Thoracic aorta (tissue), 2 donors: ENCODE data around the gene TSEN34. TPM values are rescaled to one million over a fixed set of nuclear protein-coding genes. Genes with fewer than 3 reads are reported as not detected.
"Not testable (repeated sequence)": the region's sequence is repeated elsewhere in the genome, so short reads cannot be mapped to it uniquely, and the experiment has no call there.

Source experiments
- ATAC-seq: fragments of 150-250 bp; one replicate; pipeline ENCODE4 v1.8.0; 2017; ENCODE audit warnings: low read depth; ENCODE audit not compliant: insufficient number of reproducible peaks, low FRiP score
- DNase-seq: peaks from one replicate; pipeline ENCODE4 v3.0.0-alpha.2; 2020; ENCODE audit warnings: low spot score
- H3K27ac ChIP-seq, 2 donors: fragments of 200-600 bp; sonication (generic); 1 replicate in 1 of 2; 2 replicates in 1 of 2; pipeline ENCODE4 v1.5.1; 2016; ENCODE audit warnings: mild to moderate bottlenecking in 2 of 2, moderate library complexity in 2 of 2
- H3K27me3 ChIP-seq: fragments of 200-600 bp; sonication (generic); replicated peaks from 2 replicates; pipeline ENCODE4 v1.6.0; 2016; ENCODE audit warnings: mild to moderate bottlenecking; ENCODE audit not compliant: insufficient read depth
- H3K36me3 ChIP-seq: fragments of 200-600 bp; sonication (generic); one replicate; pipeline ENCODE4 v1.5.1; 2016
- H3K4me1 ChIP-seq, 2 donors: fragments of 200-600 bp; sonication (generic); 1 replicate in 1 of 2; 2 replicates in 1 of 2; pipeline versions ENCODE4 v1.5.1 to v1.6.0; 2016; ENCODE audit warnings: low read depth in 2 of 2, mild to moderate bottlenecking in 1 of 2; ENCODE audit not compliant: control insufficient read depth in 1 of 2
- H3K4me3 ChIP-seq: fragments of 200-600 bp; sonication (generic); 2 replicates; pipeline ENCODE4 v1.5.1; 2016; ENCODE audit warnings: mild to moderate bottlenecking
- H3K9me3 ChIP-seq: fragments of 200-600 bp; sonication (generic); 2 replicates; pipeline ENCODE4 v1.5.1; 2016
- total RNA-seq, 2 donors: library from RNA; depleted of rRNA; stranded (reverse); fragments of >200 nt; gene quantifications; one replicate each; pipeline versions ENCODE4 v1.1.0 to v1.2.3, GENCODE V29; 2016
- TF ChIP-seq, protein P1 (sequence below): fragments of 200-600 bp; sonication (generic); IDR thresholded peaks from one replicate; pipeline ENCODE4 v1.5.1; 2019; ENCODE audit warnings: antibody characterized with exemption

The TSEN34 gene
- total RNA-seq, 2 donors from 2014 or later, result 38.5 to 60.7 TPM

DNA sequence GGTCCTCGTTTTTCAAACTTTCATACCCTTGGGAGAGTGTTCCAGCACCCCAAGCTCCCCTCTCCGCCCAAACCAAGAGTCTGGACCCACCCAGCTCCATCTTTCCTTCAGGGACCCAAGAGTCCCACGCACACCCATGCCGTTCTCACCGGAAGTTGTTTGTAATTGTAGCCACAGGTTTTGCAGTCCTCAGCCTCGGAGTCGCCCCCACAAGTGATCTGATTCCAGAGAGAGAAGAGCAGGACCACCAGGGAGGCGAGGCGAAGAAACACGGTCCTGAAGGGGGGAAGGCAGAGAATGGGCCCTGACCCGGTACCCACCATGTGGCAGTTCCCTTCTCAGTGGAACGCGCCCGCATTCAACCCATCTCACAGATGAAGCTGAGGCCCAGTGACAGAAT, 28.2 kb upstream of the TSEN34 start:
- DNase-seq, result no peak
- peaks cover 16 to 29% of the 10 kb centered on the region in 2 donors for H3K4me1 ChIP-seq
- peak overlapping the region; percentile 57 for H3K4me3 ChIP-seq
- TF ChIP-seq, protein P1, sequence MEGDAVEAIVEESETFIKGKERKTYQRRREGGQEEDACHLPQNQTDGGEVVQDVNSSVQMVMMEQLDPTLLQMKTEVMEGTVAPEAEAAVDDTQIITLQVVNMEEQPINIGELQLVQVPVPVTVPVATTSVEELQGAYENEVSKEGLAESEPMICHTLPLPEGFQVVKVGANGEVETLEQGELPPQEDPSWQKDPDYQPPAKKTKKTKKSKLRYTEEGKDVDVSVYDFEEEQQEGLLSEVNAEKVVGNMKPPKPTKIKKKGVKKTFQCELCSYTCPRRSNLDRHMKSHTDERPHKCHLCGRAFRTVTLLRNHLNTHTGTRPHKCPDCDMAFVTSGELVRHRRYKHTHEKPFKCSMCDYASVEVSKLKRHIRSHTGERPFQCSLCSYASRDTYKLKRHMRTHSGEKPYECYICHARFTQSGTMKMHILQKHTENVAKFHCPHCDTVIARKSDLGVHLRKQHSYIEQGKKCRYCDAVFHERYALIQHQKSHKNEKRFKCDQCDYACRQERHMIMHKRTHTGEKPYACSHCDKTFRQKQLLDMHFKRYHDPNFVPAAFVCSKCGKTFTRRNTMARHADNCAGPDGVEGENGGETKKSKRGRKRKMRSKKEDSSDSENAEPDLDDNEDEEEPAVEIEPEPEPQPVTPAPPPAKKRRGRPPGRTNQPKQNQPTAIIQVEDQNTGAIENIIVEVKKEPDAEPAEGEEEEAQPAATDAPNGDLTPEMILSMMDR, result no peak
- no peaks in the 10 kb centered on the region for H3K9me3 ChIP-seq
- no peak for ATAC-seq
- H3K27ac ChIP-seq, result no peak overlapping the region
- no peaks in the 10 kb centered on the region for H3K36me3 ChIP-seq
- peaks cover 4% of the 10 kb centered on the region for H3K27me3 ChIP-seq

DNA sequence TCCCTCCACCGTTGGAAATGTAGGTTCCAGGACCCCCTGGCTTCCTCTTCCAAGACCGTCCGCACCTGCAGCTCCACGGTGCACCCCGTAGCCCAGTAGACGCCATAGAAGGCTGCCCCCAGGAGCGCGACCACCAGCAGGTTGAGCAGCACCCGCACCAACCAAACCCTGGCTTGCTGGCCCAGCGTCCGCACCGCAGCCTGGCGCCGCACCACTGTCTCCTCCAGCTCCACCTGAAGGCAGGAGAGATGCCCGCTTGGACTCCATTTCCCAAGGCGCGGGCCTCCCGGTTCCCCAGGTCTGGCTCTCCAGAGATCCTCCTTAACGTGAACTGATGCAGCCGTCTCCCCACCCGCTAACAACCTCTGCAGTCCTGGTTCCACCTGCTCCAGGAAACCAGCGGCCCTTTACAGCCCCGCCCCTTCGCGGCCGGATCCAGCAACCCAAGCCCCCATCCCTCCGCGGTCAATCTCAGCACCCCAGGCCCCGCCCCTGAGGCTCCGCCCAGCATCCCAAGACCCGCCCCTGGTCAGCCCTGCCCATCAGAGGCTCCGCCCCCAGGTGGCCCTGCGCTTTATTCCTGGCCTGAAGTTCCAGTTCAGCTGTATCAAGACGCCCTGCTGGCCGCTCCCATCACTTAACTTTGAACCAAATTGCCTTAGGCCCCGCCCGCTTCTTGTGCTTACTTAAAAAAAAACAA, 26.6 kb upstream of the TSEN34 start:
- H3K4me1 ChIP-seq, result peaks cover 9 to 18% of the 10 kb centered on the region in 2 donors
- H3K9me3 ChIP-seq, result no peaks in the 10 kb centered on the region
- no peak for DNase-seq
- H3K27me3 ChIP-seq, result peaks cover 4% of the 10 kb centered on the region
- no peak for ATAC-seq
- no peak overlapping the region for H3K27ac ChIP-seq
- H3K36me3 ChIP-seq, result no peaks in the 10 kb centered on the region
- H3K4me3 ChIP-seq, result no peak overlapping the region
- TF ChIP-seq, protein P1, result no peak

DNA sequence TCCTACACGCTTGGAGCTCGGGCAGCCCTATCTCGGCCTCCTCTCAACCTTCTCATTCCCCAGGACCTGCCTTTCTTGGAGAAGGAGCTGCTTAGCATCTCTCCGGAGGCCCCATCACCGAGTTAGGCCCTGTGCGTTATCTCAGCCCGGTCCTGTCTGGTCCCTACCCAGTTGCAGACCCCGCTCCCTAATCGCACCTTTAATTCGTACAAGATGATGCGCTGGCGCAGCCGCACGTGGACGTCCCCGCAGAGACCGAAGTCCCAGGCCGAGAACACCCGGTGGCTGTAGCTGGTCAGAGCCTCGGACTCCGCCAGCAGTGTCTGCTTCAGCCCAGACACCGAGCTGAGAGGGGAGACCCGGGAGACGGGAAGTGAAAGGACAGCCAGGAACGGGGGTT, 25.9 kb upstream of the TSEN34 start:
- H3K4me1 ChIP-seq, result peaks cover 8 to 17% of the 10 kb centered on the region in 2 donors
- TF ChIP-seq, protein P1, result no peak
- H3K9me3 ChIP-seq, result no peaks in the 10 kb centered on the region
- DNase-seq, result no peak
- H3K27me3 ChIP-seq, result peaks cover 4% of the 10 kb centered on the region
- ATAC-seq, result no peak
- no peak overlapping the region for H3K27ac ChIP-seq
- no peak overlapping the region for H3K4me3 ChIP-seq
- no peaks in the 10 kb centered on the region for H3K36me3 ChIP-seq

DNA sequence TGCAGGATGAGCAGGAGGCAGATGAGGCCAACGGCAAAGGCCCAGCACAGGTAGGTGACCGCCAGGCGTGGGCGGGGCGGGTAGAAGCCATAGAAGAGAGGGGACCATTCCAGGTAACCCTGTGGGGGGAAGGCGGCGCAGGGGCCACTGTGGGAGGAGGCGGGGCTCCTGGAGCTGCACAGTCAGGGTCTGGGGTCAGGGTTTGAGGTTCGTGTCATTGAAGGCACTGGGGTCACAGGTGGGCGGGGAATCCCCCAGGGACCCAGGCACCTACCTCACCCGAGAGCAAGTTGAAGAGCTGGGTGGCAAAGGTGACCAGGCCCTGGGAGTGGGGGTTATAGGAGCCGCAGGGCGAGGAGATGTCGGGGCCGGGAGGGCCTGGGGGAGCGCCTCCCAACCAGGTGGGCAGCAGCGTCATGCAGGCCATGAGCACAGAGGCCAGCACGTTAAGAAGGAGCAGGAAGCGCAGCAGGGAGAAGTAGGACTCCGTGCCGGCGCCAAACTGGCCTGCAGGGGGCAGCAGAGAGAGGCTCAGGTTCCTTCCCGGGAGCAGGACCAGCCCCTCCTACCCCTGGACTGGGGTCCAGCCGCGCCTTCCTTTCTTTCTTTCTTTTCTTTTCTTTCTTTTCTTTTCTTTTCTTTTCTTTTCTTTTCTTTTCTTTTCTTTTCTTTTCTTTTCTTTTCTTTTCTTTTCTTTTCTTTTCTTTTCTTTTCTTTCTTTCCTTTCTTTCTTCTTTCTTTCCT, 22.8 kb upstream of the TSEN34 start:
- no peak overlapping the region for H3K27ac ChIP-seq
- H3K4me3 ChIP-seq, result peak overlapping the region; percentile 11
- ATAC-seq, result peak; percentile 83
- TF ChIP-seq, protein P1, result peak; percentile 88
- peak; percentile 62 for DNase-seq
- H3K9me3 ChIP-seq, result no peaks in the 10 kb centered on the region
- H3K27me3 ChIP-seq, result peaks cover 4% of the 10 kb centered on the region
- no peaks in the 10 kb centered on the region for H3K4me1 ChIP-seq
- no peaks in the 10 kb centered on the region for H3K36me3 ChIP-seq

DNA sequence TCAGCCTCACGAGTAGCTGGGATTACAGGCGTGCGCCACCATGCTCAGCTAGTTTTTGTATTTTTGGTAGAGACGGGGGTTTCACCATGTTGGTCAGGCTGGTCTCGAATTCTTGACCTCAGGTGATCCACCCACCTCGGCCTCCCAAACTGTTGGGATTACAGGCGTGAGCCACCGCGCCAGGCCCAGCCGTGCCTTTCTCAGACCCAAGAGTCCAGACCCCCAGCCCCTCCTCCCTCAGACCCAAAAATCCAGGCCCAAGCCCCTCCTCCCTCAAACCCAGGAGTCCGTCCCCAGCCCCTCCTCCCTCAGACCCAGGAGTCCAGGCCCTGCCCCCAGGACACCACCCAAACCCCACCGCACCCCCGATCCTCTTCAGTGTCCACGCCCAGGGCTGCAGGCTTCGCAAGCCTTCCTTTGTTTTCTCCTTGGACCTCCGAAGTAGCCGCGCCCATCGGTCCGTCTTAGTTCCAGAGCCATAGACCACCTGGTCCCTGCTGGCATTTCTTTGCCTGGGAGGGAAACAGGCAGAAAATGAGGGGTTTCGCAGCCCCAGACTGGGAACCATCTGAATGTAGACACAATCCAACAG, 21.9 kb upstream of the TSEN34 start:
- Histone ChIP-seq H3K27ac (no peak overlapping the region), H3K27me3 (peaks cover 4% of the 10 kb centered on the region), H3K4me3 (no peak overlapping the region), H3K9me3 (no peaks in the 10 kb centered on the region), H3K36me3 (no peaks in the 10 kb centered on the region), H3K4me1 (no peaks in the 10 kb centered on the region)
- no peak for ATAC-seq
- no peak for DNase-seq
- TF ChIP-seq, protein P1, result no peak

DNA sequence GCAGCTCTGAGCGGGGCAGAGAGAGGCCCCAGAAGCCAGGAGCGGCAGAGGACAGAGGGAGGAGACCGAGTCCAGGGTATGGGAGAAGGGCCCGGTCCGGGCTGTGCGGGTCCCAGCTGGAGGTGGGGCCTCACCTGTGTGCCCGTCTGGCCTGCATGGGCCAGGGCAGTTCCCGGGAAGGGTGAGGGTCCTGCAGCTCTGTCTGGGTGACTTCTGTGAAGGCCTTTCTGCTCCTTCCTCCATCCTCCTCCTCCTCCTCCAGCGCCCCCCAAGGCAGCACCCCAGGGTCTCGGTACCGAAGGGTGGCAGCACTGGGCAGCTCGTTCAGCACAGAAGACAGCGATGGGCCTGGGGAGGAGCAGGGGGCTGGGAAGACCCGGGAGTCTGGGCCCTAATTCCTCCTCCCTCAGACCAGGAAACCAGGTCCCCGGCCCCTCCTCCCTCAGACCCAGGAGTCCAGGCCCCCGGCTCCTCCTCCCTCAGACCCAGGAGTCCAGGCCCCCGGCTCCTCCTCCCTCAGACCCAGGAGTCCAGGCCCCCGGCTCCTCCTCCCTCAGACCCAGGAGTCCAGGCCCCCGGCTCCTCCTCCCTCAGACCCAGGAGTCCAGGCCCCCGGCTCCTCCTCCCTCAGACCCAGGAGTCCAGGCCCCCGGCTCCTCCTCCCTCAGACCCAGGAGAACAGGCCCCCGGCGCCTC, 19.2 kb upstream of the TSEN34 start:
- H3K27ac ChIP-seq, H3K27me3 ChIP-seq, H3K9me3 ChIP-seq, ATAC-seq, H3K36me3 ChIP-seq, H3K4me1 ChIP-seq, DNase-seq, H3K4me3 ChIP-seq: not testable (repeated sequence)
